ENCODE results near the gene POLD1.

GRCh38 chr19:50401605-50402450 is 17.7 kb downstream of the POLD1 start:
- TF ChIP-seq POLR2A (IDR thresholded peaks at IDR 0.05), result no peak
- TF ChIP-seq CTCF (IDR thresholded peaks at IDR 0.05), result no peak

Data from esophagus squamous epithelium (tissue), 4 donors.